ENCODE measurements around the gene PAPOLB. TPM values are rescaled to one million over a fixed set of nuclear protein-coding genes. Genes with fewer than 3 reads are reported as not detected.
A peak's percentile ranks its signal among the peaks of the same experiment; 100 is the strongest.

Gene PAPOLB
- total RNA-seq, 1 donor from 2014 or later: 0.08 TPM

- no peak for DNase-seq (ENCODE audit: missing footprints)
- no peak for ATAC-seq
- intact Hi-C loops (cut with DNase I): no loop called here
Measured at GRCh38 chr7:4851459-4852422, 10.1 kb downstream of the PAPOLB start.

DNA sequence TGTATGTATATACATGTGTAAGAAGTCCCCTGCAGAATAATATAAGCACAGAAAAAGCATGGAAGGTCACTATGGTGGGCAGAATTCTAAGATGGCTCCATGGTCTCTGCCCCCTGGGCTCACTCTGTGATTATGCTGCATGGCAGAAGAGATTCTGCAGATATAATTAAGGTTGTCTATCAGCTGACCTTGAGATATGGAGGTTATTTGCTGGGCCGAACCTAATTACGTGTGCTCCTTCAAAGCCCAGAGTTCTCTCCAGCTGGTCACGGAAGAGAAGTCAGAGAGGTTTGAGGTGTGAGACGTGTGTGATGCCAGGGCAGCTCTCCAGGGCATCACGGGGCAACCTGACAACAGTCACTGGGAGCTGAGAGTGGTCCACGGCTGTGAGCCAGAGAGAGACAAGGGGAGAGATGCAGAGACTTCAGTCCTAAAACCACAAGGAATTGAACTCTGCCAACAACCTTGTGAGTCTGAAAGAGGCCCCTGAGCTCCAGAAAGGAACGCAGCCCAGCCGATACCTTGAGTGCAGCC lies 11.5 kb downstream of the PAPOLB start:
- intact Hi-C loops (cut with DNase I): no loop called here

DNA sequence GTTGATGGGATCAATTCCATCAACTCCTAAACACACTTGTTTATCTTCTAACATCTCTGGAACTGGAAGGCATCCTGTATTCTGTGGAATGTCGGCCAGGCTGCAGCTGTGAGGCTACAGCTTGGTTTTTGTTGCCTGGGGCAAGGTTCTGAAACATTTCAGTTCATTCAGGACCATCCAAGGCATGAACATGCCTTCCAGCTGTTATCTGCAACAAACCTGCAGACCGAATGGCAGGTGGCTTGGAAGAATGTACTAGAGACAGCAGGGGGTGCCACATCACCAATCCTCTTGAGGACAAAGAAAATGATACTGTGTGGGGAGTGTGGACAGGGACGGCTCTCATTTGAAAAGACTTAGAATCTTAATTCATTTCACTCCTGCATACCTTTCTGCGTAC lies 12.4 kb downstream of the PAPOLB start:
- DNase-seq (ENCODE audit: missing footprints): no peak
- ATAC-seq: no peak
- intact Hi-C loops (cut with DNase I): no loop called here

More for the DNA sequence above, 11.5 kb downstream of the PAPOLB start:
- no peak for ATAC-seq
- no peak for DNase-seq (ENCODE audit: missing footprints)

DNA sequence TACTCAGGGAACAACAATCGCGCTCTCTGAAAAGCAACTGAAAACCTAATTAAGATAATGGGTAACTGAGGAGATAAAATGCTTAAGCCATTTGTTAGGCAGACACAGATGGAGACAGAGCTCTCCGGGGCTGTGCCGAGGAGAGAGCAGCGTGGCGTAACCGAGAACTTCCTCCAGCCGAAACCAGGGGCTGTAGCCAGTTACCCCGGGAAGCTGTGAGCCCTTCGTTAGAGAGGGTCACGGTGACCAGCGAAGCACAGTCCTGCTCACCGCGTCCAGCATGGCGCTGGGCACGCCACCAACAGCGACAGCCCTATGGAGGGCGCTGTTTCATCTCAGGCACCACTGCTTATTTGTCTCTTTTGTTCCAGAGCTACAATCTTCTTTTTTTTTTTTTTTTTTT lies 16.1 kb downstream of the PAPOLB start:
- intact Hi-C loops (cut with DNase I): no loop called here
- DNase-seq (ENCODE audit: missing footprints) (peak; percentile 72), ATAC-seq (peak; percentile 86)

DNA sequence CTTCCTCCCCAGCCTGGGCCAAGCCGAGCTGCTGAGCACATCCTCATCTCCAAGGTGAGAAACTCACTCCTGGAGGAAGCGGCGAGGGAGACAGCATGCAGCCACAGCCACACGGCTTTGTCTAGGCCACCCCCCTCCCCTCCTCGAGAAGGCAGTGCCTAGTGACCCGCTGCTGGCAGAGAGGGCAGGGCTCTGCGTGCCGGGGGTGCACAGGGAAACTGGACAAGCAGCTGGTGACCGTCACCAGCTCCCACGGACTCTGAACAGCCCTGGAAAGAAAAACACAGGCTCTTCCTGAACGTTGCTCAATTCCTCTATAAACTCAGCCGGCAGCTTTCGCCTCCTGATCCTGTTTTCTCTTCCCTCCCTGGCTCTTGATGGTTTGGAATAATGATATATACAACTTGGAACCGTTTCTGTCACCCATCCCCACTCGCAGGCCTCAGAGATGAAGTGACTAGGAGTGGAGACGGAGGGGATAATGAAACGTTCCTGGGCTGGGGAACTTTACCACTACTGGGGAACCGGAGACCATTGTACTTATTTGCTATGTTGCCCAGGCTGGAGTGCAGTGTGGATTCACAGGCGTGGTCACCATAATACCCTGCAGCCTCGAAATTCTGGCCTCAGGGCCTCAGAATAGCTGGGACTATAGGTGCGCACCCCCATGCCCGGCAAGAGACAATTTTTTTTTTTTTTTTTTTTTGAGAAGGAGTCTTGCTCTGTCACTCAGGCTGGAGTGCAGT lies 19.3 kb downstream of the PAPOLB start:
- intact Hi-C loops (cut with DNase I): no loop called here
- DNase-seq (ENCODE audit: missing footprints) (no peak), ATAC-seq (peak; percentile 62)

GRCh38 chr7:4841836-4842235 lies 20.0 kb downstream of the PAPOLB start:
- intact Hi-C loops (cut with DNase I): no loop called here
- DNase-seq (ENCODE audit: missing footprints): no peak
- ATAC-seq: no peak

- intact Hi-C loops (cut with DNase I): no loop called here
- DNase-seq (ENCODE audit: missing footprints): no peak
- ATAC-seq: no peak
Measured at GRCh38 chr7:4841007-4841784, 20.6 kb downstream of the PAPOLB start.

DNA sequence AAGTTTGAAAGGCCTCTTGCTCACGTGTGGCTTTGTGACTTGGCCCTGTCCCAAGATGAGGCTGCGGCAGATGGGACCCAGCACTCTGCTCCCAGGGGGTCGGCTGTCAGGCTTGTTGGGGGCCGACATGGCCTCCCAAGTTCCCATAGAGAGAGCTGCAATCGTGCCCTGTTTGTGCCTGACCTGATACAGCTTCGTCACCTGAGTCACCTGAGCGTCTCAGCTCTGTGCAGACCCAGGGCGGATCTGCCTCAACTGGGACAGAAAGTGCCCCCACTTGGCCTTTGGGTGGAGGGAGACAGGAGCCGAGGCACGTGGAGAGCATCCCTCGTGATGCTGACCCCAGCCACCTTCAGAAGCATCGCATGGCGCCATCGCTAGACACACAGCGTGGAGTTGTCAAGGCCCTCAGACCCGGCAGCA lies 21.7 kb downstream of the PAPOLB start:
- ATAC-seq: no peak
- DNase-seq (ENCODE audit: missing footprints): no peak
- intact Hi-C loops (cut with DNase I): no loop called here

GRCh38 chr7:4838626-4839334 lies 23.1 kb downstream of the PAPOLB start:
- DNase-seq (ENCODE audit: missing footprints) (no peak), ATAC-seq (peak; percentile 2)
- intact Hi-C loops (cut with DNase I): loop anchor here (5.0 kb wide), 1 partner anchor 44 kb away; the partner anchor contains the start of gene RADIL

- DNase-seq (ENCODE audit: missing footprints) (no peak), ATAC-seq (peak; percentile 29)
- intact Hi-C loops (cut with DNase I): loop anchor here (5.0 kb wide), 1 partner anchor 44 kb away; the partner anchor contains the start of gene RADIL
Measured at GRCh38 chr7:4837803-4838625, 23.8 kb downstream of the PAPOLB start.

- ATAC-seq (no peak), DNase-seq (ENCODE audit: missing footprints) (no peak)
- intact Hi-C loops (cut with DNase I): loop anchor here (5.0 kb wide), 1 partner anchor 45 kb away; the partner anchor contains the start of gene RADIL
Measured at GRCh38 chr7:4837041-4837802, 24.6 kb downstream of the PAPOLB start.

DNA sequence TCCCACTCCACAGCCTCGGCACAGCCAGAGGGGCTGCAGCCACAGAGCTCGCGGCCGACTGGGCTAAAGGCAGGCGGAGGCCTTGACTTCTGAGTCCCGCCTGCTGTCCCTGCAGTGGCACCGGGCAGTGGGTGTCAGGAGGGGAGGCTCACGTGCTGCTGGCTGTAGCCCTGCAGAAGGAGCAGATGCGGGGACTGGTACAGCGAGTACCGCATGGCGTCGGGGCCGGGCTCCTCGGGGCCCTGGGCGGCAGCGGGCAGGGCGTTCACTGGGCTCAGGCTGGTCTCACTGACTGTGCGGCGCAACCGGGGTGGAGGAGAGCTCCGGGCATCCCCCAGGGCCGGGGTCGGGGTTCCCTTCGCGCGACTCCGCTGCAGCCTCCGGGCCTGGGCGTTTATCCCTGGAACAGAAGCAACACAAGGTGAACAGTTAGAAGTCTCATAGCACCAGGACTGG lies 25.6 kb downstream of the PAPOLB start:
- ATAC-seq (no peak), DNase-seq (ENCODE audit: missing footprints) (no peak)
- intact Hi-C loops (cut with DNase I): loop anchor here (5.0 kb wide), 1 partner anchor 46 kb away; the partner anchor contains the start of gene RADIL

GRCh38 chr7:4835398-4836205 lies 26.2 kb downstream of the PAPOLB start:
- ATAC-seq (no peak), DNase-seq (ENCODE audit: missing footprints) (no peak)
- intact Hi-C loops (cut with DNase I): loop anchor here (5.0 kb wide), 1 partner anchor 47 kb away; the partner anchor contains the start of gene RADIL

DNA sequence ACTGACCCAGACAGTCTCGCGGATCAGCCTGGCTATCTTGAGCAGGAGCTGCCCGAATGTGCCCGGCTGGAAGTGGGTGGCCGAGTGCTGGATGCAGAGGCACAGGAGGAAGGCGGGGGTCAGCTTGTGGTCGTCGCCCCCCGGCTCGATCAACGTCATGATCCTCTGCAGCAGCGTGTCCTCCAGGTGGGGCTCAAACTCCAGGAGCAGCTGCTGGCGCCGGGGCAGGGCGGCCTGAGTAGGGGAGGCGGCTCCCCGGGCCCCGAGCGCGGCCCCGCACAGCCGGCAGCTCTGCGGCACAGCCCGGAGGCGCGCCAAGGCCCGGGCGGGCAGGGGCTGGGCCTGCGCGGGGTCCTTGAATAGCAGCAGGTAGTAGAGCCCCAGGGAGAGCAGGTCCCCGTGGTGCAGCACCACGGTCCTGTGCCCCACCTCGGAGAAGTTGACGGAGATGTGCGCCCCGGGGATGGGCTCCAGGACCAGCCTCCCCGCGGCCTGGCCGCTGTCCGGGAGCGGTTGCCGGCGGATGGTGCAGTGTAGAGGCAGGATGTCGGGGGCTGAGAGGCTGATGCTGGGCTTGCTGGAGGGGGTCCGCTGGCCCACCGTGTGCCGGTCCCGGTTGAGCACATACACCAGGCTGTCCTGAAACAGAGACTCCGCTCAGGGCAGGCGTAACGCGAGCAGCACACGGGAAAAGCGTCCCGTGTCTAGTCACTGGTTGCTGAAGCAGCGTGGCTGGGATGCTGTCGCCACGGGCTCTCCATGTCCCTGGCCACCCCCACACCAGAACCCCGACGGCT lies 27.0 kb downstream of the PAPOLB start:
- DNase-seq (ENCODE audit: missing footprints) (no peak), ATAC-seq (no peak)
- intact Hi-C loops (cut with DNase I): loop anchor here (5.0 kb wide), 1 partner anchor 48 kb away; the partner anchor contains the start of gene RADIL

Data from Right ventricle myocardium inferior (tissue), 1 donor.